HL-60 (cell line): ENCODE results near the gene TMTC2.

ENCODE experiments used
- DNase-seq, 2 experiments: peaks; one replicate each; pipeline ENCODE4 v3.0.0-alpha.2; 2010 to 2020; ENCODE audit warnings: low read depth in 1 of 2, low spot score in 1 of 2
- H3K27ac ChIP-seq: fragments of 250-450 bp; sonication (Bioruptor Pico); replicated peaks from 2 replicates; pipeline ENCODE4 v1.5.1; 2020; ENCODE audit warnings: mild to moderate bottlenecking, moderate library complexity
- H3K27me3 ChIP-seq: fragments of 250-450 bp; sonication (Bioruptor Pico); 2 replicates; pipeline ENCODE4 v1.5.1; 2021; ENCODE audit warnings: mild to moderate bottlenecking, moderate library complexity; ENCODE audit not compliant: insufficient read depth, poor library complexity, severe bottlenecking
- H3K4me3 ChIP-seq: replicated peaks from 2 replicates; pipeline ENCODE4 v1.5.1; 2011; ENCODE audit warnings: mild to moderate bottlenecking, control low read depth, low read length; ENCODE audit not compliant: insufficient read depth
- GABPA ChIP-seq: IDR thresholded peaks from 2 replicates; pipeline ENCODE4 v1.6.1; 2012; ENCODE audit warnings: low read depth
- POLR2AphosphoS5 ChIP-seq: IDR thresholded peaks from 2 replicates; pipeline ENCODE4 v1.6.1; 2012; ENCODE audit warnings: low read depth
- SPI1 ChIP-seq: IDR thresholded peaks from 2 replicates; pipeline ENCODE4 v1.6.1; 2012; ENCODE audit warnings: low read depth, mild to moderate bottlenecking, borderline replicate concordance
- TF ChIP-seq, protein P1 (sequence below): IDR thresholded peaks from one replicate; pipeline ENCODE4 v1.5.1; 2011; ENCODE audit warnings: low read length, control low read depth, inconsistent platforms; ENCODE audit not compliant: insufficient read depth
- TF ChIP-seq, protein P2 (sequence below): IDR thresholded peaks from 2 replicates; pipeline ENCODE4 v1.6.1; 2012; ENCODE audit warnings: low read depth; ENCODE audit not compliant: insufficient replicate concordance

TMTC2 gene

DNA sequence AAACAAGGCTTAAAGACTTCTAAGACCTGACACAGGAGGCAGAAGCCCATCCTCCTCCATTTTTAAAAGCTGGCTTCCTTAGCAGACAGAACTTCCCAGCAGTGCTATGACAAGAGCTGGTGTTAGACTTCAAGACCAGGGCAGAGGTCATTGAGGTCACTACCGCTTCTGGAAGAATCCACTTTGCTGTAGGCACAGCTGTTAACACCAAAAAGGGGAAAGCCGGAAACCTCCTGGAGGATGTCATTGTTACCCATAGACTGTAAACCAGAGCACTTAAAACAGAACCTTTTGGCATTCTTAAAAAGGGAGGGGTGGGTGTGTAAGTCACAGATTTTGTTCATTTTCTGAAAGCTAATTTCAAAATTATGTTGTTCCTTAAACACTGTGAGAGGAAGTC lies 445.7 kb downstream of the TMTC2 start:
- Histone ChIP-seq H3K4me3 (no peak overlapping the region), H3K27ac (no peak overlapping the region), H3K27me3 (no peaks in the 10 kb centered on the region)
- TF ChIP-seq, protein P1, sequence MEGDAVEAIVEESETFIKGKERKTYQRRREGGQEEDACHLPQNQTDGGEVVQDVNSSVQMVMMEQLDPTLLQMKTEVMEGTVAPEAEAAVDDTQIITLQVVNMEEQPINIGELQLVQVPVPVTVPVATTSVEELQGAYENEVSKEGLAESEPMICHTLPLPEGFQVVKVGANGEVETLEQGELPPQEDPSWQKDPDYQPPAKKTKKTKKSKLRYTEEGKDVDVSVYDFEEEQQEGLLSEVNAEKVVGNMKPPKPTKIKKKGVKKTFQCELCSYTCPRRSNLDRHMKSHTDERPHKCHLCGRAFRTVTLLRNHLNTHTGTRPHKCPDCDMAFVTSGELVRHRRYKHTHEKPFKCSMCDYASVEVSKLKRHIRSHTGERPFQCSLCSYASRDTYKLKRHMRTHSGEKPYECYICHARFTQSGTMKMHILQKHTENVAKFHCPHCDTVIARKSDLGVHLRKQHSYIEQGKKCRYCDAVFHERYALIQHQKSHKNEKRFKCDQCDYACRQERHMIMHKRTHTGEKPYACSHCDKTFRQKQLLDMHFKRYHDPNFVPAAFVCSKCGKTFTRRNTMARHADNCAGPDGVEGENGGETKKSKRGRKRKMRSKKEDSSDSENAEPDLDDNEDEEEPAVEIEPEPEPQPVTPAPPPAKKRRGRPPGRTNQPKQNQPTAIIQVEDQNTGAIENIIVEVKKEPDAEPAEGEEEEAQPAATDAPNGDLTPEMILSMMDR = no peak
- no peak for TF ChIP-seq SPI1
- no peak for TF ChIP-seq GABPA
- TF ChIP-seq POLR2AphosphoS5 = no peak
- TF ChIP-seq, protein P2, sequence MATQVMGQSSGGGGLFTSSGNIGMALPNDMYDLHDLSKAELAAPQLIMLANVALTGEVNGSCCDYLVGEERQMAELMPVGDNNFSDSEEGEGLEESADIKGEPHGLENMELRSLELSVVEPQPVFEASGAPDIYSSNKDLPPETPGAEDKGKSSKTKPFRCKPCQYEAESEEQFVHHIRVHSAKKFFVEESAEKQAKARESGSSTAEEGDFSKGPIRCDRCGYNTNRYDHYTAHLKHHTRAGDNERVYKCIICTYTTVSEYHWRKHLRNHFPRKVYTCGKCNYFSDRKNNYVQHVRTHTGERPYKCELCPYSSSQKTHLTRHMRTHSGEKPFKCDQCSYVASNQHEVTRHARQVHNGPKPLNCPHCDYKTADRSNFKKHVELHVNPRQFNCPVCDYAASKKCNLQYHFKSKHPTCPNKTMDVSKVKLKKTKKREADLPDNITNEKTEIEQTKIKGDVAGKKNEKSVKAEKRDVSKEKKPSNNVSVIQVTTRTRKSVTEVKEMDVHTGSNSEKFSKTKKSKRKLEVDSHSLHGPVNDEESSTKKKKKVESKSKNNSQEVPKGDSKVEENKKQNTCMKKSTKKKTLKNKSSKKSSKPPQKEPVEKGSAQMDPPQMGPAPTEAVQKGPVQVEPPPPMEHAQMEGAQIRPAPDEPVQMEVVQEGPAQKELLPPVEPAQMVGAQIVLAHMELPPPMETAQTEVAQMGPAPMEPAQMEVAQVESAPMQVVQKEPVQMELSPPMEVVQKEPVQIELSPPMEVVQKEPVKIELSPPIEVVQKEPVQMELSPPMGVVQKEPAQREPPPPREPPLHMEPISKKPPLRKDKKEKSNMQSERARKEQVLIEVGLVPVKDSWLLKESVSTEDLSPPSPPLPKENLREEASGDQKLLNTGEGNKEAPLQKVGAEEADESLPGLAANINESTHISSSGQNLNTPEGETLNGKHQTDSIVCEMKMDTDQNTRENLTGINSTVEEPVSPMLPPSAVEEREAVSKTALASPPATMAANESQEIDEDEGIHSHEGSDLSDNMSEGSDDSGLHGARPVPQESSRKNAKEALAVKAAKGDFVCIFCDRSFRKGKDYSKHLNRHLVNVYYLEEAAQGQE = no peak
- no peak for DNase-seq

DNA sequence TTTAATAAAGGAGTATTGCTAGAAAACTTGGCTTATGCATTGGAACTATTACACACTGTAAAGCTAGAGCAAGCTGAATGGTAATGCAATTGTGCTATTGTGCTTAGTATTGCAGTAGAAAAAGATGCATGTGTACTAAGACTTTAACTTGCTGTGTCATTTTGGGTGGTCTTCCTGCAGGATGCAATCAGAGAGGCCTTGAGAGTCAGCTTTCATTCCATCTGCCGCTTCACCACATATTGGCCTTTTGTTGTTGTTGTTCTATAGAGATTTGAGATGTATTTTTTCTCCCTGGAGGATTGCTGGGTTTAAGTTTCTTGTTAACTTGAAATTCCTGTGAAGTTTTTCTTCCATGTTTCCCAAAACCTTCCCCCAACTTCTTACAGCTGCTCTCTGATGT lies 449.7 kb downstream of the TMTC2 start:
- Histone ChIP-seq H3K27me3 (no peaks in the 10 kb centered on the region), H3K27ac (no peak overlapping the region), H3K4me3 (no peak overlapping the region)
- DNase-seq = no peak
- TF ChIP-seq GABPA = no peak
- TF ChIP-seq SPI1 = no peak
- TF ChIP-seq, protein P1 = no peak
- no peak for TF ChIP-seq POLR2AphosphoS5
- TF ChIP-seq, protein P2 = no peak

DNA sequence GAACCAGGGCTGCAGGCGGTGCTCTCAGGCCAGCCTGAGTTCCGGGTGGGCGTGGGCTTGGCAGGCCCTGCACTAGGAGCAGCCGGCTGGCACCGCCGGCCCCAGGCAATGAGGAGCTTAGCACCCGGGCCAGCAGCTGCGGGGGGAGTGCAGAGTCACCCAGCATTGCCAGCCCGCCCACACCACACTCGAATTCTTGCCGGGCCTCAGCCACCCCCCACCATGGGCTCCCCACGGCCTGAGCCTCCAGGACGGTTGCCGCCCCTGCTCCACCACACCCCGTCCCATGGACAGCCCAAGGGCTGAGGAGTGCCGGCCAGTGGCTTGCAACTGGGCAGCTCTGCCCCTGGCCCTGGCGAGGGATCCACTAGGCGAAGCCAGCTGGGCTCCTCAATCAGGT lies 453.4 kb downstream of the TMTC2 start:
- no peak for TF ChIP-seq POLR2AphosphoS5
- no peak for TF ChIP-seq SPI1
- Histone ChIP-seq H3K27me3 (no peaks in the 10 kb centered on the region), H3K27ac (no peak overlapping the region), H3K4me3 (no peak overlapping the region)
- DNase-seq = no peak

DNA sequence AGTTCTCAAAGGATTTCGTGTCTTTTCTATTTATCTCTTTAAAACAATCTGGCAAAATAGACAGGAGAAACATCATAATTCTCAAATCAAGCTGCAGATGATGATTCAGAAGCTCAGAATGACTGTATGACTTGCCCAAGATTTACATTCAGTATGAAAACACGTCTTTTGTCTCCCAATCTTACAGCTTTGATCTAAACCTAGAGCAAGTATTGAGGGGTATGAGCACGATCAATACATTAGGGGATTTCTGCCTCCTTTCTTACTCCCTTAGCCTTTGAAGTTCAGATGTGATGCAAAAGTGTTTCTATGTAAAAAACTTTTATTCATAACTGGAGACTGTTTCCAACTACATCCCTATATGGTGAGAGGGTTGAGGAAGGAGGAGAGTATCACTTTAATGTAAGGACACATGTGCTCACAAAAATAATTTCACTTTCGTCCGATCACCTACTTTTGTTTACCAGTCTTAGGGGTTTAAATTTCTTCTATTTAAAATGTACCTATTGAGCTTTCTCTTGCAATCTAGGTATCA lies 454.8 kb downstream of the TMTC2 start:
- TF ChIP-seq, protein P2 = no peak
- TF ChIP-seq POLR2AphosphoS5 (no peak), SPI1 (no peak), GABPA (no peak)
- TF ChIP-seq, protein P1 = no peak
- Histone ChIP-seq H3K27me3 (no peaks in the 10 kb centered on the region), H3K4me3 (no peak overlapping the region)

More for the DNA sequence above, 454.8 kb downstream of the TMTC2 start:
- no peak for DNase-seq
- H3K27ac ChIP-seq = no peak overlapping the region
